Transverse colon (tissue), 4 donors: ENCODE results near the gene SETD5. TPM values are rescaled to one million over a fixed set of nuclear protein-coding genes. Genes with fewer than 3 reads are reported as not detected.
A peak's percentile ranks its signal among the peaks of the same experiment; 100 is the strongest.

Experiments
- DNase-seq: peaks from one replicate; pipeline ENCODE4 v3.0.0-alpha.2; 2019
- H3K27ac ChIP-seq, 4 donors: fragments of 200-600 bp; sonication (generic); 2 replicates each; pipeline ENCODE4 v1.5.1; 2016 to 2018; ENCODE audit warnings: inconsistent platforms in 4 of 4
- H3K27me3 ChIP-seq: fragments of 200-600 bp; sonication (generic); 2 replicates; pipeline ENCODE4 v1.5.1; 2017; ENCODE audit warnings: inconsistent platforms
- H3K36me3 ChIP-seq, 4 donors: fragments of 200-600 bp; sonication (generic); 2 replicates each; pipeline ENCODE4 v1.5.1; 2017 to 2019; ENCODE audit warnings: inconsistent platforms in 4 of 4
- H3K4me1 ChIP-seq, 4 donors: fragments of 200-600 bp; sonication (generic); 2 replicates each; pipeline ENCODE4 v1.5.1; 2017 to 2020; ENCODE audit warnings: inconsistent platforms in 4 of 4
- H3K4me3 ChIP-seq, 4 donors: fragments of 200-600 bp; sonication (generic); 1 replicate in 1 of 4; 2 replicates in 3 of 4; pipeline versions ENCODE4 v1.5.1 to v1.6.1; 2017 to 2019; ENCODE audit warnings: inconsistent platforms in 4 of 4
- H3K9me3 ChIP-seq, 2 donors: fragments of 200-600 bp; sonication (generic); 2 replicates each; pipeline ENCODE4 v1.5.1; 2017 to 2019; ENCODE audit warnings: inconsistent platforms in 2 of 2
- CTCF ChIP-seq, 5 experiments: fragments of 200-600 bp in 3 of 5; fragments of 450-650 bp in 2 of 5; sonication (generic) in 3 of 5; IDR thresholded peaks; 1 replicate in 2 of 5; 2 replicates in 3 of 5; pipeline ENCODE4 v1.5.1; 2016 to 2017; ENCODE audit warnings: antibody characterized with exemption in 5 of 5, inconsistent platforms in 3 of 5, mild to moderate bottlenecking in 2 of 5, moderate library complexity in 1 of 5
- EP300 ChIP-seq: sonication (generic); formaldehyde crosslinking; IDR thresholded peaks from one replicate; pipeline ENCODE4 v1.6.1; 2017; ENCODE audit warnings: antibody characterized with exemption, low read depth
- POLR2A ChIP-seq: fragments of 450-650 bp; IDR thresholded peaks from one replicate; pipeline ENCODE4 v1.6.1; 2016; ENCODE audit warnings: antibody characterized with exemption, mild to moderate bottlenecking, moderate library complexity
- POLR2AphosphoS5 ChIP-seq, 3 donors: sonication (generic); formaldehyde crosslinking; IDR thresholded peaks; one replicate each; pipeline ENCODE4 v1.6.1; 2016; ENCODE audit warnings: antibody characterized with exemption in 3 of 3
- WGBS, 2 donors: methylation state at CpG; one replicate each; pipeline ENCODE4 v1.1.5; 2018; ENCODE audit warnings: low coverage in 1 of 2; 5-methylcytosine and 5-hydroxymethylcytosine counted together
- in situ Hi-C, 4 donors: fragments of 200-750 bp; cut with MboI; loops; one replicate each; pipeline versions ENCODE4 v1.15.0 to v1.15.1; 2017; ENCODE audit warnings: low sequenced_read_pairs in 3 of 4, low pct_ligation_motif_present in 1 of 4, low pct_unique_long_range_greater_than_20kb in 1 of 4
- intact Hi-C: fragments of 100-400 bp; cut with DNase I; formaldehyde crosslinking; loops from one replicate; pipeline ENCODE4 v1.15.1; 2023; ENCODE audit warnings: low total_unique reads
- total RNA-seq, 4 donors: library from RNA; depleted of rRNA; stranded (reverse); fragments of >200 nt; gene quantifications; one replicate each; pipeline ENCODE4 v1.1.0, GENCODE V29; 2016

Gene SETD5
- total RNA-seq, 4 donors from 2014 or later, result 70.6 to 161 (median 129) TPM

- H3K4me3 ChIP-seq, result peak overlapping the region in 3 of 4 donors; percentile 75 to 91 (median 86)
- H3K27ac ChIP-seq, result peak overlapping the region; percentile 98 to 99 (median 98)
- H3K4me1 ChIP-seq, result peaks cover 51 to 71% (median 63%) of the 10 kb centered on the region in 4 donors
- H3K9me3 ChIP-seq, result no peaks in the 10 kb centered on the region
- in situ Hi-C loops, result no loop called here
- H3K36me3 ChIP-seq, result peaks cover 0 to 7% (median 0%) of the 10 kb centered on the region in 4 donors
- TF ChIP-seq EP300 (no peak), CTCF (IDR thresholded peaks at IDR 0.05) (no peak), POLR2AphosphoS5 (IDR thresholded peaks at IDR 0.05) (no peak), POLR2A (no peak)
- WGBS, 2 donors, result 0 to 2% methylated on average over 2 of the region's 2 CpGs
- intact Hi-C loops, result no loop called here
- no peaks in the 10 kb centered on the region for H3K27me3 ChIP-seq
- DNase-seq, result no peak
Observed at GRCh38 chr3:9399337-9399703, 1.9 kb downstream of the SETD5 start.

- TF ChIP-seq CTCF (IDR thresholded peaks at IDR 0.05) (peak in 1 of 5 experiments; percentile 3), EP300 (no peak), POLR2A (peak; percentile 34), POLR2AphosphoS5 (IDR thresholded peaks at IDR 0.05) (peak; percentile 59 to 67 (median 63))
- H3K36me3 ChIP-seq, result peaks cover 0 to 4% (median 0%) of the 10 kb centered on the region in 4 donors
- H3K9me3 ChIP-seq, result no peaks in the 10 kb centered on the region
- intact Hi-C loops, result no loop called here
- H3K27me3 ChIP-seq, result no peaks in the 10 kb centered on the region
- DNase-seq, result peak; percentile 72
- peak overlapping the region; percentile 98 to 99 (median 98) for H3K27ac ChIP-seq
- in situ Hi-C loops, result no loop called here
- H3K4me1 ChIP-seq, result peaks cover 51 to 71% (median 62%) of the 10 kb centered on the region in 4 donors
- 0% methylated on average over 2 to 3 of the region's 3 CpGs for WGBS, 2 donors
- H3K4me3 ChIP-seq, result peak overlapping the region in 3 of 4 donors; percentile 75 to 91 (median 86)
Observed at GRCh38 chr3:9399746-9400145, 2.3 kb downstream of the SETD5 start.

GRCh38 chr3:9400616-9401015 lies 3.2 kb downstream of the SETD5 start:
- WGBS, 2 donors, result 15 to 24% methylated on average over 3 of the region's 3 CpGs
- DNase-seq, result no peak
- Histone ChIP-seq H3K4me3 (no peak overlapping the region), H3K27ac (peak overlapping the region; percentile 98 to 99 (median 98)), H3K36me3 (no peaks in the 10 kb centered on the region), H3K27me3 (no peaks in the 10 kb centered on the region), H3K9me3 (no peaks in the 10 kb centered on the region), H3K4me1 (peaks cover 50 to 71% (median 61%) of the 10 kb centered on the region in 4 donors)
- intact Hi-C loops, result no loop called here
- TF ChIP-seq POLR2A (no peak), CTCF (IDR thresholded peaks at IDR 0.05) (no peak), POLR2AphosphoS5 (IDR thresholded peaks at IDR 0.05) (no peak), EP300 (no peak)
- in situ Hi-C loops, result no loop called here

- no peak for TF ChIP-seq POLR2A
- no peak for TF ChIP-seq EP300
- TF ChIP-seq CTCF (IDR thresholded peaks at IDR 0.05), result no peak
- no peak for TF ChIP-seq POLR2AphosphoS5 (IDR thresholded peaks at IDR 0.05)
- in situ Hi-C loops, result no loop called here
- Histone ChIP-seq H3K27ac (peak overlapping the region; percentile 98 to 99 (median 98)), H3K27me3 (no peaks in the 10 kb centered on the region), H3K36me3 (no peaks in the 10 kb centered on the region), H3K4me3 (no peak overlapping the region), H3K9me3 (no peaks in the 10 kb centered on the region), H3K4me1 (peaks cover 51 to 78% (median 65%) of the 10 kb centered on the region in 4 donors)
- WGBS, 2 donors, result 19 to 40% methylated on average over 3 to 4 of the region's 4 CpGs
- intact Hi-C loops, result no loop called here
- no peak for DNase-seq
Observed at GRCh38 chr3:9401986-9402385, 4.6 kb downstream of the SETD5 start.
